ENCODE measurements around the gene ATPAF1.

The ATPAF1 gene

DNA sequence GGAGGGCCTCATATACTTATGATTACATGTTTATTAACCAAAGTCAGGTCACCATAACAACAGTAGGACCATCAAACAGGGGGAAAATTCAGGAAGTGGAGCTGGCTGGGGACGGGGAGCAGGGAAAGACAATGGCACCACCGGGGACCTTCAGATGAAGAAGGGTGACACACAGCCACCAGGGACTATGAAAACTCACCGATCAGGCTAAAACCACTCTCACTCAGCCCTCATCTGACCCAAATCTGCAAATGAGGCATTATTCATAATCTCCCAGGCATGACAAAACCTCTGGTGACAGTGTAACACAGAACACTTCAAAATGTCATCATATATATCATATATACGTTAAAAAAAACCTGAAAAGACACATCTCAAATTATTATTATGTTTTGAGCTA, 75.3 kb downstream of the ATPAF1 start:
- no peak for DNase-seq (ENCODE audit: low read depth)
- TF ChIP-seq, protein P1, sequence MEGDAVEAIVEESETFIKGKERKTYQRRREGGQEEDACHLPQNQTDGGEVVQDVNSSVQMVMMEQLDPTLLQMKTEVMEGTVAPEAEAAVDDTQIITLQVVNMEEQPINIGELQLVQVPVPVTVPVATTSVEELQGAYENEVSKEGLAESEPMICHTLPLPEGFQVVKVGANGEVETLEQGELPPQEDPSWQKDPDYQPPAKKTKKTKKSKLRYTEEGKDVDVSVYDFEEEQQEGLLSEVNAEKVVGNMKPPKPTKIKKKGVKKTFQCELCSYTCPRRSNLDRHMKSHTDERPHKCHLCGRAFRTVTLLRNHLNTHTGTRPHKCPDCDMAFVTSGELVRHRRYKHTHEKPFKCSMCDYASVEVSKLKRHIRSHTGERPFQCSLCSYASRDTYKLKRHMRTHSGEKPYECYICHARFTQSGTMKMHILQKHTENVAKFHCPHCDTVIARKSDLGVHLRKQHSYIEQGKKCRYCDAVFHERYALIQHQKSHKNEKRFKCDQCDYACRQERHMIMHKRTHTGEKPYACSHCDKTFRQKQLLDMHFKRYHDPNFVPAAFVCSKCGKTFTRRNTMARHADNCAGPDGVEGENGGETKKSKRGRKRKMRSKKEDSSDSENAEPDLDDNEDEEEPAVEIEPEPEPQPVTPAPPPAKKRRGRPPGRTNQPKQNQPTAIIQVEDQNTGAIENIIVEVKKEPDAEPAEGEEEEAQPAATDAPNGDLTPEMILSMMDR (IDR thresholded peaks at IDR 0.05; ENCODE audit: low read length, missing control alignments): no peak
- no peak overlapping the region for H3K4me3 ChIP-seq (replicated peaks; ENCODE audit: low read depth, low read length)

DNA sequence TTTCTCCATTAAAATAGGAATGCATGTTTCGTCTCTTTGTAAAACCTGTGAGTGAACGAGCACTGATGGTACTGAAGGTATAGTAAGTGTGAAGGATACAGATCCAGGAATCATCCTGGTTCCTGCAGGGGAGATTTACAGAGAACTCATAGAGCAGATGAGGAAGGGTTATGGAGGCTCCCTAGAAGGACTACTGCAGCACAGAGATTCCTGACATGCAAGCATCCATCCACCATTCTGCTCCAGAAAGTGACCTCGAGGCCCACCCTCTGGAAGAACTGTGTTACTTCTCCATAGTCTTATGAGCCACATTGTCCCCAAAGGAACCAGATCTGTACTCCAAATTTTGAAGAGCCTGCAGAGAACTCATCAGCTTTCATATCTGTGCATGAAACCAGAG, 78.6 kb downstream of the ATPAF1 start:
- H3K4me3 ChIP-seq (replicated peaks; ENCODE audit: low read depth, low read length): no peak overlapping the region
- TF ChIP-seq, protein P1 (IDR thresholded peaks at IDR 0.05; ENCODE audit: low read length, missing control alignments): no peak
- DNase-seq (ENCODE audit: low read depth): no peak

DNA sequence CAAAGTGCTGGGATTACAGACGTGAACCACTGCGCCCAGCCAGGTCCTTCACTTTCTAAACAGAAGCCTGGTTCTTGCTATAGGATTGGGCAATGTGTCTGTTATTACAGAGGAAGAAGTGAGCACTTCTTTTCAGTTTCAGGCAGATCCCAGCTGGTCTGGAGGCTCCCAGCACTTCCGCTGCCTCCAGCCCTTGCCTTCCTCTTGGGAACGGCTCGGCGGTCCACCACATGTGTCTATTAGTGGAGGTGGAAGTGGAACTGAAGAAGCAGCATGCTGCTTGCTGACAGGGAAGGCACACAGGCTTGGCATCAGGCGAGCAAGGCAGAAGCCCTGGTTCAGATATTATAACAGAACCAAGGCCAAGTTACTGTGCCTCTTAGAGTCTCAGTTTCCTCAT, 81.1 kb downstream of the ATPAF1 start:
- TF ChIP-seq, protein P1 (IDR thresholded peaks at IDR 0.05; ENCODE audit: low read length, missing control alignments): no peak
- DNase-seq (ENCODE audit: low read depth): no peak
- H3K4me3 ChIP-seq (replicated peaks; ENCODE audit: low read depth, low read length): no peak overlapping the region

GRCh38 chr1:46585312-46585938, 82.7 kb downstream of the ATPAF1 start:
- TF ChIP-seq, protein P1 (IDR thresholded peaks at IDR 0.05; ENCODE audit: low read length, missing control alignments): no peak
- no peak overlapping the region for H3K4me3 ChIP-seq (replicated peaks; ENCODE audit: low read depth, low read length)
- no peak for DNase-seq (ENCODE audit: low read depth)

- TF ChIP-seq, protein P1 (IDR thresholded peaks at IDR 0.05; ENCODE audit: low read length, missing control alignments): no peak
- no peak overlapping the region for H3K4me3 ChIP-seq (replicated peaks; ENCODE audit: low read depth, low read length)
- DNase-seq (ENCODE audit: low read depth): no peak
These were observed 84.7 kb downstream of the ATPAF1 start for GRCh38 chr1:46583494-46583893.

- no peak for DNase-seq (ENCODE audit: low read depth)
- TF ChIP-seq, protein P1 (IDR thresholded peaks at IDR 0.05; ENCODE audit: low read length, missing control alignments): no peak
- H3K4me3 ChIP-seq (replicated peaks; ENCODE audit: low read depth, low read length): no peak overlapping the region
These were observed 85.2 kb downstream of the ATPAF1 start for GRCh38 chr1:46582972-46583371.
